Activated naive CD4-positive, alpha-beta T cell treated with anti-CD3 and anti-CD28 coated beads, Interleukin-2, amount 50 U/mL, for 72 hours (primary cell): ENCODE measurements around the gene C2CD4B. TPM values are rescaled to one million over a fixed set of nuclear protein-coding genes. Genes with fewer than 3 reads are reported as not detected.
A peak's percentile ranks its signal among the peaks of the same experiment; 100 is the strongest.

ENCODE experiments used
- ATAC-seq, 2 donors: fragments of 150-1000 bp; cut with Tn5 transposase; 2 replicates each; pipeline ENCODE4 v1.10.0; 2021; ENCODE audit warnings: mild to moderate bottlenecking in 2 of 2, moderate library complexity in 2 of 2
- DNase-seq, 2 donors: peaks; one replicate each; pipeline ENCODE4 v3.0.0; 2021 to 2022; ENCODE audit warnings: low spot score in 2 of 2
- H3K27ac Mint-ChIP-seq, 2 donors: one replicate each; pipeline ENCODE4 v1.8.0; 2022; ENCODE audit warnings: mild to moderate bottlenecking in 2 of 2, mixed read lengths in 2 of 2
- H3K36me3 Mint-ChIP-seq, 2 donors: one replicate each; pipeline ENCODE4 v1.8.0; 2022; ENCODE audit warnings: mixed read lengths in 2 of 2
- H3K9me3 Mint-ChIP-seq, 2 donors: one replicate each; pipeline ENCODE4 v1.8.0; 2022; ENCODE audit warnings: mixed read lengths in 2 of 2
- total RNA-seq, 2 donors: library from RNA; stranded (reverse); gene quantifications; one replicate each; pipeline ENCODE4 v1.2.3, GENCODE V29; 2022

The C2CD4B gene
- total RNA-seq, 2 donors from 2014 or later: 0.16 TPM; not detected in 1

GRCh38 chr15:62164396-62165103, 535 bp downstream of the C2CD4B start:
- Mint-ChIP-seq H3K27ac (no peak overlapping the region), H3K36me3 (peaks cover 0 to 16% of the 10 kb centered on the region in 2 donors), H3K9me3 (no peaks in the 10 kb centered on the region)
- DNase-seq (peak in 1 of 2 donors; percentile 35), ATAC-seq (peak; percentile 53 to 84)

GRCh38 chr15:62164014-62164395, 1.1 kb downstream of the C2CD4B start:
- Mint-ChIP-seq H3K9me3 (no peaks in the 10 kb centered on the region), H3K36me3 (peaks cover 0 to 16% of the 10 kb centered on the region in 2 donors), H3K27ac (no peak overlapping the region)
- DNase-seq: no peak
- ATAC-seq: peak; percentile 14 to 51

GRCh38 chr15:62163397-62164013, 1.6 kb downstream of the C2CD4B start:
- H3K27ac Mint-ChIP-seq: no peak overlapping the region
- no peaks in the 10 kb centered on the region for H3K9me3 Mint-ChIP-seq
- H3K36me3 Mint-ChIP-seq: peaks cover 0 to 16% of the 10 kb centered on the region in 2 donors
- ATAC-seq: no peak
- no peak for DNase-seq

- DNase-seq: peak in 1 of 2 donors; percentile 31
- peak; percentile 93 to 98 for ATAC-seq
- peaks cover 0 to 6% of the 10 kb centered on the region in 2 donors for H3K36me3 Mint-ChIP-seq
- no peak overlapping the region for H3K27ac Mint-ChIP-seq
- H3K9me3 Mint-ChIP-seq: no peaks in the 10 kb centered on the region
Observed at GRCh38 chr15:62153228-62153627, 11.9 kb downstream of the C2CD4B start.

- Mint-ChIP-seq H3K27ac (peak overlapping the region in 1 of 2 donors; percentile 73), H3K36me3 (peaks cover 0 to 6% of the 10 kb centered on the region in 2 donors), H3K9me3 (no peaks in the 10 kb centered on the region)
- peak; percentile 32 to 47 for ATAC-seq
- no peak for DNase-seq
Observed at GRCh38 chr15:62150445-62150844, 14.6 kb downstream of the C2CD4B start.

- ATAC-seq (no peak), DNase-seq (no peak)
- Mint-ChIP-seq H3K27ac (peak overlapping the region in 1 of 2 donors; percentile 73), H3K9me3 (no peaks in the 10 kb centered on the region), H3K36me3 (peaks cover 0 to 6% of the 10 kb centered on the region in 2 donors)
Observed at GRCh38 chr15:62149729-62150128, 15.4 kb downstream of the C2CD4B start.

- Mint-ChIP-seq H3K36me3 (peaks cover 0 to 6% of the 10 kb centered on the region in 2 donors), H3K27ac (no peak overlapping the region), H3K9me3 (no peaks in the 10 kb centered on the region)
- DNase-seq: no peak
- no peak for ATAC-seq
Observed at GRCh38 chr15:62147551-62147950, 17.5 kb downstream of the C2CD4B start.

GRCh38 chr15:62147149-62147548, 17.9 kb downstream of the C2CD4B start:
- Mint-ChIP-seq H3K9me3 (no peaks in the 10 kb centered on the region), H3K27ac (no peak overlapping the region), H3K36me3 (peaks cover 0 to 6% of the 10 kb centered on the region in 2 donors)
- DNase-seq: no peak
- ATAC-seq: no peak

GRCh38 chr15:62145015-62145735, 19.9 kb downstream of the C2CD4B start:
- Mint-ChIP-seq H3K27ac (no peak overlapping the region), H3K9me3 (no peaks in the 10 kb centered on the region), H3K36me3 (peaks cover 0 to 3% of the 10 kb centered on the region in 2 donors)
- DNase-seq (no peak), ATAC-seq (no peak)

GRCh38 chr15:62142736-62143135, 22.3 kb downstream of the C2CD4B start:
- H3K27ac Mint-ChIP-seq: no peak overlapping the region
- H3K36me3 Mint-ChIP-seq: no peaks in the 10 kb centered on the region
- H3K9me3 Mint-ChIP-seq: no peaks in the 10 kb centered on the region
- DNase-seq (no peak), ATAC-seq (no peak)

GRCh38 chr15:62141643-62142588, 23.2 kb downstream of the C2CD4B start:
- no peaks in the 10 kb centered on the region for H3K36me3 Mint-ChIP-seq
- DNase-seq (no peak), ATAC-seq (no peak)
- H3K9me3 Mint-ChIP-seq: no peaks in the 10 kb centered on the region
- no peak overlapping the region for H3K27ac Mint-ChIP-seq

- DNase-seq (no peak), ATAC-seq (no peak)
- Mint-ChIP-seq H3K36me3 (no peaks in the 10 kb centered on the region), H3K9me3 (no peaks in the 10 kb centered on the region), H3K27ac (no peak overlapping the region)
Observed at GRCh38 chr15:62141200-62141599, 23.9 kb downstream of the C2CD4B start.

- Mint-ChIP-seq H3K36me3 (no peaks in the 10 kb centered on the region), H3K27ac (no peak overlapping the region), H3K9me3 (peaks cover 3 to 6% of the 10 kb centered on the region in 2 donors)
- DNase-seq: no peak
- no peak for ATAC-seq
Observed at GRCh38 chr15:62138124-62138523, 27.0 kb downstream of the C2CD4B start.

GRCh38 chr15:62136911-62137865, 27.9 kb downstream of the C2CD4B start:
- Mint-ChIP-seq H3K36me3 (no peaks in the 10 kb centered on the region), H3K9me3 (peaks cover 3 to 6% of the 10 kb centered on the region in 2 donors), H3K27ac (peak overlapping the region in 1 of 2 donors; percentile 11)
- DNase-seq: no peak
- ATAC-seq: no peak

- no peak for ATAC-seq
Observed at GRCh38 chr15:62135532-62136134, 29.5 kb downstream of the C2CD4B start.

More at GRCh38 chr15:62135532-62136134, 29.5 kb downstream of the C2CD4B start:
- DNase-seq: no peak
- H3K36me3 Mint-ChIP-seq: no peaks in the 10 kb centered on the region
- H3K9me3 Mint-ChIP-seq: peaks cover 3 to 6% of the 10 kb centered on the region in 2 donors
- no peak overlapping the region for H3K27ac Mint-ChIP-seq
